Measurements from ENCODE around the gene MKLN1. TPM values are rescaled to one million over a fixed set of nuclear protein-coding genes. Genes with fewer than 3 reads are reported as not detected.

Gene MKLN1
- polyA plus RNA-seq, 4 donors = 7.9 to 32.6 (median 17.8) TPM

Other genes with a start within 250 kb of the MKLN1 start
- gene PODXL, start 228.8 kb downstream of the MKLN1 start, polyA plus RNA-seq = 10 to 100 TPM in 2 of 4 donors, under 1 TPM in 2; 0.67 to 24.2 (median 7.9) TPM